Measurements from ENCODE around the gene STX1A. TPM values are rescaled to one million over a fixed set of nuclear protein-coding genes. Genes with fewer than 3 reads are reported as not detected.
"Not testable (repeated sequence)": the region's sequence is repeated elsewhere in the genome, so short reads cannot be mapped to it uniquely, and the experiment has no call there.

The STX1A gene
- total RNA-seq, 1 donor from 2014 or later, result 16.4 TPM

GRCh38 chr7:73679709-73680108 is 39.8 kb downstream of the STX1A start:
- peak overlapping the region; percentile 86 for H3K27ac Mint-ChIP-seq (ENCODE audit: unreplicated experiment)
- H3K4me3 Mint-ChIP-seq, result peak overlapping the region; percentile 69
- TF ChIP-seq, protein P1, sequence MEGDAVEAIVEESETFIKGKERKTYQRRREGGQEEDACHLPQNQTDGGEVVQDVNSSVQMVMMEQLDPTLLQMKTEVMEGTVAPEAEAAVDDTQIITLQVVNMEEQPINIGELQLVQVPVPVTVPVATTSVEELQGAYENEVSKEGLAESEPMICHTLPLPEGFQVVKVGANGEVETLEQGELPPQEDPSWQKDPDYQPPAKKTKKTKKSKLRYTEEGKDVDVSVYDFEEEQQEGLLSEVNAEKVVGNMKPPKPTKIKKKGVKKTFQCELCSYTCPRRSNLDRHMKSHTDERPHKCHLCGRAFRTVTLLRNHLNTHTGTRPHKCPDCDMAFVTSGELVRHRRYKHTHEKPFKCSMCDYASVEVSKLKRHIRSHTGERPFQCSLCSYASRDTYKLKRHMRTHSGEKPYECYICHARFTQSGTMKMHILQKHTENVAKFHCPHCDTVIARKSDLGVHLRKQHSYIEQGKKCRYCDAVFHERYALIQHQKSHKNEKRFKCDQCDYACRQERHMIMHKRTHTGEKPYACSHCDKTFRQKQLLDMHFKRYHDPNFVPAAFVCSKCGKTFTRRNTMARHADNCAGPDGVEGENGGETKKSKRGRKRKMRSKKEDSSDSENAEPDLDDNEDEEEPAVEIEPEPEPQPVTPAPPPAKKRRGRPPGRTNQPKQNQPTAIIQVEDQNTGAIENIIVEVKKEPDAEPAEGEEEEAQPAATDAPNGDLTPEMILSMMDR (conservative IDR thresholded peaks at IDR 0.05), result no peak
- H3K36me3 Mint-ChIP-seq (ENCODE audit: low read depth), result peaks cover 8% of the 10 kb centered on the region
- no peaks in the 10 kb centered on the region for H3K9me3 Mint-ChIP-seq
- H3K27me3 Mint-ChIP-seq (ENCODE audit: low read depth), result no peaks in the 10 kb centered on the region
- H3K4me1 Mint-ChIP-seq, result peaks cover 23% of the 10 kb centered on the region
- DNase-seq (ENCODE audit: low read depth, low spot score), result no peak

DNA sequence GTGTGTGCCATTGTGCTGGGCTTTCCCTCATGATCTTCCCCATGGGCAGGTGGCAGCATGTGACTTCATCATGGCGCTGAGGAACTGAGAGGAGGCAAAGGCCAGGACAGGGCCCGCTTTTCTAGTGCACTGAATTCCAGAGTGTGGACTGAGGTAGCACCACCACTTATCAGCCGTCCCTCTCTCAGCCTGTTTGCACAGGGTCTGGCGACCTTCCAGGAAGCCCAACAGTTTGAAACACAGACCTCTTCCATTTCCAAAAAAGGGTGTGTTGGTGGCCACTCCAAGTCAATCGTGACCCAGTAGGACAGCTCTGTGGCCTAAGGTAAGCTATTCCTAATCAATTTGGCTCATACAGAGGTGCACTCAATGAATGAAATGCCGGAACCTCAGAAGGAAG is 40.6 kb downstream of the STX1A start:
- H3K4me3 Mint-ChIP-seq, result peak overlapping the region; percentile 69
- peaks cover 19% of the 10 kb centered on the region for H3K4me1 Mint-ChIP-seq
- no peak for DNase-seq (ENCODE audit: low read depth, low spot score)
- H3K36me3 Mint-ChIP-seq (ENCODE audit: low read depth), result peaks cover 7% of the 10 kb centered on the region
- TF ChIP-seq, protein P1 (conservative IDR thresholded peaks at IDR 0.05), result no peak
- no peak overlapping the region for H3K27ac Mint-ChIP-seq (ENCODE audit: unreplicated experiment)
- no peaks in the 10 kb centered on the region for H3K27me3 Mint-ChIP-seq (ENCODE audit: low read depth)
- H3K9me3 Mint-ChIP-seq, result no peaks in the 10 kb centered on the region

GRCh38 chr7:73676062-73676461 is 43.4 kb downstream of the STX1A start:
- H3K4me3 Mint-ChIP-seq; H3K27ac Mint-ChIP-seq (ENCODE audit: unreplicated experiment); DNase-seq (ENCODE audit: low read depth, low spot score); H3K27me3 Mint-ChIP-seq (ENCODE audit: low read depth); H3K9me3 Mint-ChIP-seq: not testable (repeated sequence)
- TF ChIP-seq, protein P1 (conservative IDR thresholded peaks at IDR 0.05), result peak; percentile 19
- peaks cover 11% of the 10 kb centered on the region for H3K4me1 Mint-ChIP-seq
- H3K36me3 Mint-ChIP-seq (ENCODE audit: low read depth), result peaks cover 12% of the 10 kb centered on the region

- H3K4me1 Mint-ChIP-seq, result peaks cover 6% of the 10 kb centered on the region
- DNase-seq (ENCODE audit: low read depth, low spot score), result no peak
- H3K4me3 Mint-ChIP-seq, result no peak overlapping the region
- TF ChIP-seq, protein P1 (conservative IDR thresholded peaks at IDR 0.05), result no peak
- no peak overlapping the region for H3K27ac Mint-ChIP-seq (ENCODE audit: unreplicated experiment)
- peaks cover 12% of the 10 kb centered on the region for H3K36me3 Mint-ChIP-seq (ENCODE audit: low read depth)
- H3K9me3 Mint-ChIP-seq, result no peaks in the 10 kb centered on the region
- H3K27me3 Mint-ChIP-seq (ENCODE audit: low read depth), result no peaks in the 10 kb centered on the region
These were observed 44.9 kb downstream of the STX1A start for GRCh38 chr7:73674468-73675124.

DNA sequence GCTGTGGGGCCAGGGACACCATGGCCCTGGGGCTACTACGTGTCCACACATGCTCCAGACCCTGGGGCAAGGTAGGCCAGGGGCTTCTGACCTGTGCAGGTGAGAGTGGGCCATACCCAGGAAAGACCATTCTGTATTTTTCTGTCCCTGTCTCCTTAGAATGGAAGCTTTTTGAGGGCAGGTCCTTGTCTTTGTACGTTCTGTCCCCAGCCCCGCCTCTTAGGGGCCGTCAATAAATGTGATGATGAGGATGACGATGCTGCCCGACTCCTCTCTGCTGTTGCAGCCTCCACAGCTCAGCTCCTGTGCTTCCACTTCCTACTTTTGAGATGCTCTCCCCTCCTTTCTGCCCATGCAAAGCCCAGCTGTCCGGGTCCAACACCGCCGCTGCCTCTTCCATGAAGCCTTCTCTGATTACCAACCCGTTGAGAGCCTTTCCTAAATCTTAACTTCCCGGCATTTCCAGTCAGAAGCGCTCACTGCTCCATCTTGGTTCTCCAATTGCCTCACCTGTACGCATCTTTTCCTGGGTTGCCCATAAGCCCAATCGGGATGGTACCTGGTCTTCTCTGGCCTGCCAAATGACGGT is 47.5 kb downstream of the STX1A start:
- Mint-ChIP-seq H3K9me3 (no peaks in the 10 kb centered on the region), H3K27ac (ENCODE audit: unreplicated experiment) (no peak overlapping the region), H3K36me3 (ENCODE audit: low read depth) (peaks cover 6% of the 10 kb centered on the region), H3K4me1 (peaks cover 12% of the 10 kb centered on the region), H3K27me3 (ENCODE audit: low read depth) (no peaks in the 10 kb centered on the region), H3K4me3 (peak overlapping the region; percentile 26)
- no peak for DNase-seq (ENCODE audit: low read depth, low spot score)
- TF ChIP-seq, protein P1 (conservative IDR thresholded peaks at IDR 0.05), result no peak

Measured in neural crest cell (in vitro differentiated cells).